GM21786 (cell line): Measurements from ENCODE around the gene SIL1.
"Not testable (repeated sequence)": the region's sequence is repeated elsewhere in the genome, so short reads cannot be mapped to it uniquely, and the experiment has no call there.

Experiments used
- ATAC-seq: cut with Tn5 transposase; IDR thresholded peaks from one replicate; pipeline ENCODE4 v1.9.1; 2021; ENCODE audit not compliant: unreplicated experiment

The SIL1 gene

DNA sequence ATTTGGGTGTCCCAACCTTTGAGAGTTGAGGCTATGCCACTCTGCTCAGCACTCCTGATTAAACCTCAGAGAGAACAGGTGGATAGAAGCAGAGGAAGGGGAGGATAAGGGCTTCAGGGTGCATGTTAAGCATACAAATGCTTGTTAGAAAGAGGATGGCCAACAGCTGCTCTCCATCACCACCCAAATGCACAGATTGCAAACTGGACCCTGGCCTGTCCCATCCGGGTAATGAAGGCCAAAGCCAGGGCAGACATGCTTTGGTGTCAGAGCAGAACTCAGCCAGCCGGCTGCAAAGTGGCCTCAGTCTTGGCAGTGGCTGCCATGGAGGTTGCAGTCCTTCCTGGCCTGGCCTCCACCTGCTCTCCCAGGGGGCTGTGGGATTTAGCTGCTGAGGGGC, 84.3 kb downstream of the SIL1 start:
- ATAC-seq: no peak

DNA sequence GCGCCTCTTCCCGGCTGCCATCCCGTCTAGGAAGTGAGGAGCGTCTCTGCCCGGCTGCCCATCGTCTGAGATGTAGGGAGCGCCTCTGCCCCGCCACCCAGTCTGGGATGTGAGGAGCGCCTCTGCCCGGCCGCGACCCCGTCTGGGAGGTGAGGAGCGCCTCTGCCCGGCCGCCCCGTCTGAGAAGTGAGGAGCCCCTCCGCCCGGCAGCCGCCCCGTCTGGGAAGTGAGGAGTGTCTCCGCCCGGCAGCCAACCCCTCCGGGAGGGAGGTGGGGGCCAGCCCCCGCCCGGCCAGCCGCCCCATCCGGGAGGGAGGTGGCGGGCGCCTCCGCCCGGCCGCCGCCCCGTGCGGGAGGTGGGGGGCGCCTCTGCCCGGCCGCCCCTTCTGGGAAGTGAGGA, 85.8 kb downstream of the SIL1 start:
- not testable (repeated sequence) for ATAC-seq

DNA sequence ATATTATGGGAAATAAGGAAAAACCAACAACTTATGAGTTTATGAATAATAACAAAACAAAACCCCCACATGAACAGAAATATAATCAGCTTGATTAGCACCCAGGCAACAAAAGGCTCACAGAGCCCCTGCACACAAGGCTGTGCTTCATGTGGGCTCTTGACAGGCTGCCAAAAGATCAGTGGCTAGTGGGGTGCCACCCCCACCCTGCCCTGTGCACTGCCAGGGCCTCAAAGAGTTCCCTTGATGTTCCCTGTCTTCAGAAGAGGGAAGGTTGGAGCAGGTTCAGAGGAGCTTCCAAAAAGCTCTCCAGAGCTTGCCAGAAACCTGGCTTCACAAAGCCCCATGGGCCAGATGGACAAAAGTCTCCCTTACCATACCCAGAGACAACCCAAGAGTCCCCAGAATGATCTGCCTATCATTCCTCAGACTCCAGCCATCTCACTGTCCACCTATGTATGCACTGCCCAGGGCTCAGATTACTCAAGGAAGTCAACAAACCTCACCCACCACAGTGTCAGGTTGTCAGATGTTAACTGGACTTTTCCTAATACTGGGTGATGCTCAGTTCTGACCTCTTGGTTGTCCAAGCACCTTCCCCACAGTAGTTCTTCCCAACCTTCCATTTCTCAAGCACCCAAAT, 87.5 kb downstream of the SIL1 start:
- no peak for ATAC-seq

DNA sequence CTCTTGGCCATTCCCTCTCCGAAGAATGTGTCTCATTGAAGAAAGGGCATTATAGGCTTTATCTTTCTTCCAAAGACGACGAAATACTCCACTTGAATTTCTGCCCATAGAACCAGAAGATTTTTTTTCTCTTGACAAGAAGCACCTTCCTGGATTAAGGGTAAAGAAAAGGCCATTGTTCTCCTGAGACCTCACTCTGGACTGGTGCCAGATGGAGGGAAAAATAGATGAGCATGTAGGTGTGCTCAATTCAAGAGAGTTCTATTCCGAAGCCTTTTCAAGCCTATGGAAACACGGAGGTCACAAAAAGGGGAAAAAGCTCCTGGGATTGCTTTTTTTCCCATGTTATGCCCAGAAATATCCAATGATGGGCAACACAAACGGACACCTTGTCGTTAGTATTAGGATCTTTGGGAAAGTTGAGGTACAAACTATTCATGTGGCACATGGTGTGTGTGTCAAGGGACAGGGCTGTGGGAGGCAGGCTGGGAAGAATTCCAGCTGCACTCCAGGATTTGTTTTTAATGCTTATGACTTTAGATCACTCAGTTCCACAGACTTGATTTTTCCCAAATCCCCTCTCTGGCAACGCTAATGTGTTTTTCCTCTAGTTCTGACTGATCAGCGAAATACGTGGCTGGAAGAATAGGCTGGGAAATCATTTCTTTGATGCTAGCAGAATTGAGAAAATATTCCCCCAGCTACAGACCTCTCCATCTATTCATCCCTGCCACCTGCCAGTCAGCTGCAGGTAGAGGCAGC, 89.9 kb downstream of the SIL1 start:
- ATAC-seq: no peak

DNA sequence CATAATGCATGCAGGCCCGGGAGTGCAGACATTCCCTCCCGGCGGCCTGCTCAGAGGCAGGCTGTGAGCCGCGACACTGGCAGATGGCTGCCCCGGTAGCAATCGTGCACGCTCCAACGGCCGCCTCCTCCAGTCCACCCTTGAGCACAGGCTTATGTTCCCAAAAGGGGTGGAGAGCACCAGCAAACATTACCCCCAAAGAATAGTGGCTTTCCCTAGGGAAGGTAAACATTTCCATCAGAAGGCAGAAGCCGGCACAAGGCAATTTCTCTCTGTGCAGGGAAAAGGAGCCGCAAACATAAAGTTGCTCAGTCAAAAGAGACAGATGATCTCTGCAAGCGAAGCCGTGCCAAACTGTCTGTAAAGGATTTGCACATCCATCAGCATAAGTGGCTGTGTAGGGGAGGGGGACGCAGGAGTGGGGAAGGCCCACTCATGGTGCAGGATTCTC, 92.5 kb downstream of the SIL1 start:
- no peak for ATAC-seq

DNA sequence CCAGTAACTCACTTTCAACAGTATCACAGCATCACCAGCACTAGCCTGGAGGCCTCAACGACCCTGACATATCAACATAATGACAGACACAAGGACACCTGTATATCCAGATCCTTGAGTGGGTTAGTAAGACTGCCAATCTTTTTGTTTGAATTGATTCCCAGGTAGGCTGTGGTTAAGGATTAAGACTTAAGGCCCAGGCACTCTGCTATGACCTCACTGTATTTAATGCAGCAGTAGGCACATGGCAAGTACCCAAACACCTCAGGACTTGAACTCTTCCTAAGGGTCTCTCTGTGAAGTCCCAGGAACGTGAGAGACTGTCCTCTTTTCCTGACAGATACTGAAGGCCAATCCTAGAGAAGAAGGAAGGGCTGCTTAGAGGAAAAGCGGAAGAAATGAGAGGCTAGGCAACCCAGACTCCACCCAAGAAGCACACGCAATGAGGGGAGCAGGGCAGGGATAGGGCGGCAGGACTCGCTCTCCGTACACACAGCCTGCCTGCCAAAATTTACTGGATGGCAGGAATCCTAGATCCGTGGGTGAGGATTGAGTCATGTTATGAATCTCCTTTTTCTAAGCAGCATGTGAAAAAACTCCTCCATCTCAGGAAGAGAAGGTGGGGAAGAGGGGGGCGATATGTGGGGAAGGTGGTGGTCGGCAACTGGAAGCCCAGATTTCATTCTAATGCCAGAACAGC, 93.4 kb downstream of the SIL1 start:
- no peak for ATAC-seq

DNA sequence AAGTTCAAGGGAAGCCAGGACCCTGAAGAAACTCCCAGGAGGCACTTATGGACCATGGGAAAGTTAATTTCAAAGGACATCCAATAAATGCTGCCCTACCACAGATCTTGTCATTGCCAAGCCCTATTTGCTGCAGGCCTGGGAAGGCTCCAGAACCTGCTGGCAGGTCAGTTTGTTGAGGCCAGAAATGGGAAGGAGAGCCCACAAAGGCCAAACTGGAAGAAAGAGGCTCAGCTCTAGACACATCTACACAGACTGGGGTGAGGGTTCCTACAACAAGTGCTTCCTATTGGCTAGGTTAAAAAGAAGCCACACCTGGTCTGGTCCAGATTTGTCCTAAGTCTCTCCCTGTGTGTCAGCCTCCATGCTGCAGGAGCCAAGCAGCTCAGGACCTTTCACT, 94.4 kb downstream of the SIL1 start:
- no peak for ATAC-seq

DNA sequence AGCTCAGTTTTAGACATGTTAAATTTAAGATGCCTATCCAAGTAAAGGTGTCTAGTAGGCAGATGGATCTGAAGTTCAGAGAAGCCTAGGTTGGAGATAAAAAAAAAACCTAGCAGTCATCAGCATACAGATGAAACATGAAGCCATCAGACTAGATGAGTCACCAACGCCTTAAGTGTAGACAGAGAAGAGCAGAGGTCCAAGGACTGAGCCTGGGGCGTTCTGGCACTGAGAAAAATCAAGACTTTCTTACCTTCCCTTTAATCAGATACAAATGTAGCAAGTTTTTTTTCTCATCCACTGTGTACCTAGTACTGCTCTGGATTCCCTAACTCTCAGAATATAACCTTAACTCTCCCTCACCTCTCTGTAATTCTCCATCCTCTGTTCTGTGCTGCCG, 97.3 kb downstream of the SIL1 start:
- no peak for ATAC-seq

DNA sequence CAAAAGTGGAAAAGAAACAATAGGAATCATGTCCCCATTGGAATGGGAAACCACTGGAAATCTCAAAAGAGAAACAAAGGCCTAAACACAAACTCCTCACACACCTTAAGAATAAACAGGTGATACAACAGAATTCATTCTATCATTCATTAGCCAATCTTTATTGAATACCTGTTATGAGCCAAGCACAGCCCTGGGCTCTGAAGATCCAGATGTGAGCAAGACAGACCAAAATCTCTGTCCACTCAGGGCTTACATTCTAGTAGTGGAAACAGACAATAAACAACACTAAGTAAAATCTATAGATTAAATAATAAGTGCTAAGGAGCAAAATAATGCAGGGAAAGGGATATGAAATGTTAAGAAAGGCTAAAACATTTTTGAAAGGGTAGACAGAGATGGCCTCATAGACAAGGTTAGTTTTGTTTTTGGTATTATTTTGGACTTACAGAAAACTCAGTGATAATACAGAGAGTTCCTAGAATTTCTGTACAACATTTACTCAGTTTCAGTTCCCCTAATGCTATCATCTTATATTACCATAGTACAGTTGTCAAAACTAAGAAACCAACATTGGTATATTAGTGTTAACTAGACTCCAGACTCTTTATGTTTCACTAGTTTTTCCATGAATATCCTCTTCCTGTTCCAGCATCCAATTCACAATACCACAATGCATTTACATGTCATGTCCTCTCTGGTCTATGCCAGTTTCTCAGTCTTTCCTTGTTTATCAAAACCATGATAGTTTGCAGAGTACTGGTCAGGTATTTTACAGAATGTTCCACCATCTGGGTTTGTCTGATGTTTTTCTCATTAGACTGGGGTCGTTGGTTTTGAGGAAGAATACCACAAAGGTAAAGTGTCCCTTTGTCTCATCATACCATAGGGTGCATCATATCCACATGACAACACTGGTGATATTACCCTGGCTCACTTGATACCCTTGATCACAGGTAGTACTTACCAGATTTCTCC, 103.7 kb downstream of the SIL1 start:
- ATAC-seq: peak; percentile 91

DNA sequence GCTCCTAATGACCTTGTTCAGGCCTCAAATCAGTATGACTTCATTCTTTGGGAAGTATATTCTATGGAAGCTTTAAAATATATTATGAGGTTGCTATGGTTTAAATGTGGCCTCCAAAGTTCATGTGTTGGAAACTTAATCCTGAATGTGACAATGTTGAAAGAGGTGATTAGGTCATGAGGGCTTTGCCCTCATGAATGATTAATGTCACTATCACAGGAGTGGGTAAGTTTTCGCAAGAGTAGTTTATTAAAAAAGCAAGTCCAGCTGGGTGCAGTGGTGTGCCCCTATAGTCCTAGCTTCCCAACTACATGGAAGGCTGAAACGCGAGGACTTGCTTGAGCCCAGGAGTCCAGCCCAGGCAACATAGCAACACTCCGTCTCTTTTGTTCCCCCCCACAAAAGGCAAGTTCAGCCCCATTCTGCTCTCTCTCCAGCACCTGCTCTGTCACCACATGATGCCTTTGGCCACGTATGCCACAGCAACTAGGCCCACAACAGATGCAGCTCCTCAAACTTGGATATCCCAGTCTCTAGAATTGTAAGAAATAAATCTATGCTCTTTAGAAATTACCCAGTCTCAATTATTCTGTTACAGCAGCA, 105.3 kb downstream of the SIL1 start:
- no peak for ATAC-seq

DNA sequence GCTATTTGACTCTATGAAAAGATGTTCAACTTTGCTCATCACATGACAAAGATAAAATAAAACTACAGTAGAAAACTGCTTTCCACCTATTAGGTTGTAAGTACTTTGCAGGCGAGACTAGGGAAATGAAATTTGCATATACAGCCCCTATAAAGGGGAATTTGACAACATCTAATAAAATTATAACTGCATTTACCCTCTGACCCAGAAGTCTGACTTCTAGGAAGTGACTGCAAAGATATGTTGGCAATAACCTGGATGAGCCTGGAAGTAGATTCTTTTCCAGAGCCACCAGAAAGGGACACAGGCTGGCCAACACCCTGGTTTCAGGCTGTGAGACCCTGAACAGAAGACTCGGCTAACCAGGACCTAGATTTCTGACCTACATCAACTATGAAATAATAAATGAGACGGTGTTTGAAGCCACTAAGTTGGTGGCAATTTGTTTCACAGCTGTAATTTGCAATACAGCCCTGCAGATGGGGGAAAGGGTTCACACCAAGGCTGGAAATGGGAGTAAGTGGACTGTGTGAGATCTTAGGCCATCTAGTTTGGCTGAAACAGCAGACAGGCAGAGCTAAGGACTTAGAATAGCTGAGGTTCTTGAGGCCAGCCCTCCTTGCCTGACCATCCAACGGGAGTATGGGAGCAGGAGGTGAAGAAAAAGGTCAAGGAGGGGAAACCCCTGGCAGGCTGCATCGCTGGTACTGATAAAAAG, 106.6 kb downstream of the SIL1 start:
- no peak for ATAC-seq

DNA sequence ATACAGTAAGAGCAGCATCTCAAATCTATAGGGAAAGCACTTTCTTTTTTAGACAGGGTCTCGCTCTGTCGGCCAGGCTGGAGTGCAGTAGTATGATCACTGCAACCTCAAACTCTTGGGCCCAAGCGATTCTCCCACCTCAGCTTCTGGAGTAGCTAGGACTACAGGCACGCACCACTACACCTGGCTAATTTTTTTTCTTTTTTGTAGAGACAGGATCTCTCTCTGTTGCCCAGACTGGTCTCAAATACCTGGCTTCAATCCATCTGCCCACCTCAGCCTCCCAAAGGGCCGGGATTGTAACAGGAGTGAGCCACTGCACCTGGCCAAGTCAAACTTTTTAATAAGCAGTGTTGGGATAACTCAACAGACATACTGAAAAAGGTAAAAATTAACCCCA, 107.6 kb downstream of the SIL1 start:
- no peak for ATAC-seq

DNA sequence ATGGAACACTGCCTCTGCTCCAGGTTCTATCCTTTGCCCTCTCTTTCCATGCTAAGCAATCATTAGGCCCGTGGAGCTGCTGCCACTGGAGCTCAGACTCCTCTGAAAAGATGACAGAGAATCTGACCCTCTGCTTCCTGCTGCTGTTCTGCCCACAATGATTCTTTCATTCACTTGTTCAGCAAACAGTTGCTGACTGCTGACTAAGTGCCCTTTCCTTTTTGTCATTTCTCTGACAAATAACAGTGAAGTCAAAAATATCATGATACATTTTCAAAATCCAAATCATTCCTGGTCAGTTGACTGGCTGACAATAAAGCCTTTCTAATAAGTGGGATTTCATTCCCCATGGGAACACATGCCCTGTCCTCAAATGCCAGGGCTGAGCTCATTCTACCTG, 110.1 kb downstream of the SIL1 start:
- no peak for ATAC-seq

DNA sequence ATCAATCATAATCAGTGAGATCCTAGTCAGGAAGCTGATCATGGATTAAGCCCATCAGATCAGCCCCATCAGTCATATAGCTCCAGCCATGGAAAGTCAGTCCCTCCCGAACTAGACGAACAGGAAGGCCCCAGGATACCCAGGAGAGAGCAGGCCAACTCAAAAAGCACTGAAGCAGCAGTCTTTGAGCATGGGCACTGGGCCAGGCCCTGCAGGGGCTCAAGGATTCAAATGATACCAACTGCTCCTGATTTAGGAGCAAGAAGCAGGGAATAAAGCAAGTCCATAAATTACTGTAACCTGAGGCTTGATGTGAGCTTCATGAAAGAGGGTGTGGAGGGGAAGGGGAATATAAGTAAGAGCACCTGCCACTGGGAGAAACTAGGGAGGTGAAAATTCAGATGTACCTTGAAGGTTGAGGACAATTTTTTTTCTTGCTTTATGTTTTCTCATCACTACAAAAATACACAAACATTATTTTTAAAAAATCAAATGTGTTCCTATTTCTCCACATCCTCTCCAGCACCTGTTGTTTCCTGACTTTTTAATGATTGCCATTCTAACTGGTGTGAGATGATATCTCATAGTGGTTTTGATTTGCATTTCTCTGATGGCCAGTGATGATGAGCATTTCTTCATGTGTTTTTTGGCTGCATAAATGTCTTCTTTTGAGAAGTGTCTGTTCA, 115.2 kb downstream of the SIL1 start:
- no peak for ATAC-seq

DNA sequence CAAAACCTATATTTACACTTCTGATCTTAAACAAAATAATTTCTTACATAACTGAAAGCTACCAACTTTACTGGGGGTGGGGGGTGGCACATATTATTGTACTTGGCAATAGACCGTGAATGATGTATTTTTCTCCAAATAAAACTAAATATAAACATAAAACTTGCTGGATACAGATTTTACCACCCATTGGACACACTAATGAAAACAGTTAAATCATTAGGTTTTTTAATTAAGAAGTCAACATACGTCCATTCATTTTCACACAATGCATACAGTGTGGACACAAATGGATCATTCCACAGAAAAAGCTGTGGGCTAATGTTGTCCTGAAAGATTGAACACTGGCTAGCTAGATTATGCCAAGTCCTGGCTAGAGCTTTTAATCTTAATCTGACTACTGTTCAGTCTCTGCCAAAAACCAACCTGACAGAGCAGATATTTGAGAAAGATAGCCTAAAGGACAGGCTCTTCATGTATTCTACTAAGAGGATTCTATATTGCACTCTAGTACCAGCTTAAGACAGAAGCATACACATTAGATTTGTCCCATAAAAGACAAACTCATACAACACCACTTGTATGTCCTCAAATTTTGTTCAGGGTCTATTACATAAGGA, 118.1 kb downstream of the SIL1 start:
- no peak for ATAC-seq

DNA sequence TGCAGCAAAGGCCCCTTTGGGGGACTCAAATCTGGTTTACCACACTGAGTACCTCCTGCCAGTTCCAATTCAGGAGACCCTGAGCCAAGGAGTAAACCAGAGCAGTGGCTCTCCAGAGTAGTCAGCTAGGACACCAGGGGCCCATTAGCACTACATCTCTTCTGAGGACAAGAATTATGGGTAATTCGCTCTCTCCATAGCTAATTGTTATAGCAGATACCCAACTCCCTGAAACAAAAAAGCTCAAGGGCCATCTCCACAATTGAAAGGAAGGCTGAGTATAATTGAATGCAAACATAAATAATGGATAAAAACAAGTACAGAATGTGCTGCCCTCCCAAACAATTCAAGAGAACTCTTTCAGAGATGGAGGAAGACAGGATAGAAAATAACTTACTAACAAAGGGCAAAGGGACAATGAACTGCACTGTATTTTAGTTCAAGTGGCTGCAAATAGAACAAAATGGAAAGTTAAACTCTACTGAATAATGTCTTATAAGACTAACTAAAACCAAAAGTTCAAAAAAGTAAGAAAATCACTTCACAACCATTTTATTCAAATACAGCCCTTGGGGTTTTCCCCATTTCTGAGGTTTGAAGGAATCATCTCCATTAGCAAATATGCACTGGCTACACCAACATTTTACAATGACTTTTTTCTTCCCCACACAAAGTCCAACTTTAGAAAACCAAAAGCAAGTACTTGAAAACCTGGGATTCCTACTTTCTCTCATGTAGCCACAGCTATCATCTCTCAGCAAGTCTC, 118.8 kb downstream of the SIL1 start:
- ATAC-seq: no peak

DNA sequence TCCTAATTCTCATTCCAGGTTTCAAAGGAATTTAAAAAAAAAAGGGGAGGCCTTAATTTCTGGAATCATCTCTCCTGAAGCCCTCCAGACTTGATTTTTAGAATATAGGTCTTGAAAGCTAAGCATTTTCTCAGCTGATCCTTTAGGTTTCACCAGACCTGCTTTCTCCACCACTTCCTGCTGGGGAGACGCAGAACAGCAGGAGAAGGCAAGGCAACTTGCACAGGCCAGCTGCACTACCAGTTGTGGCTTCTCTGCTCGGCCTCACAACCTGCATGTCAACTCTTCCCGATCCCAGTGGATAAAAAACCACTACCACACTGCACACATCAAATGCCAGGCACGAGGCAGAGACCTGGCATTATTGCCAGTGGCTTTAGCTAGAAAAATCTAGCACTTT, 119.8 kb downstream of the SIL1 start:
- no peak for ATAC-seq

DNA sequence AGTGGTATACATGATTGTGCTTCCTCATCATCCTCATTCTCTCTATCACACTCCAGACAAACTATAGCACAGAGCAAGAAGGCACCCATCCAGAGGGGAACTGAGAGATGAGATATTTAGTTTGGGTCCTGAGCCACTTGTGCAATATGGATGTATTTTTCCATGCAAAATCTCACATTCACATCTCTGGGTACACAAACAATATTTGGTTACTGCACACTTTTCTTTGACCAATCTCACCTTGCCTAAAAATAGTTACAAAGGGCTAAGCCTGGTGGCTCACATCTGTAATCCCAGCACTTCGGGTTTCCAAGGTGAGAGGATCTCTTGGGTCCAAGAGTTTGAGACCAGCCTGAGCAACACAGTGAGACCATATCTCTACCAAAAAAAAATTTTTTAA, 120.3 kb downstream of the SIL1 start:
- no peak for ATAC-seq
